ENCODE results near the gene NONO. TPM values are rescaled to one million over a fixed set of nuclear protein-coding genes. Genes with fewer than 3 reads are reported as not detected.
A peak's percentile ranks its signal among the peaks of the same experiment; 100 is the strongest.
"Not testable (repeated sequence)": the region's sequence is repeated elsewhere in the genome, so short reads cannot be mapped to it uniquely, and the experiment has no call there.

Gene NONO
- total RNA-seq = 291 TPM

GRCh38 chrX:71283403-71284143, at the start of gene NONO:
Gene NONO, plus strand, starts transcription at chrX:71283635. Its CDS starts 7,003 bp downstream, at chrX:71290638.
- peak; percentile 98 for DNase-seq

- no peak for DNase-seq
Measured at GRCh38 chrX:71235482-71235881, 48.0 kb upstream of the NONO start.

GRCh38 chrX:71236836-71237235, 46.6 kb upstream of the NONO start:
- no peak for DNase-seq

GRCh38 chrX:71239781-71240180, 43.7 kb upstream of the NONO start:
- no peak for DNase-seq

GRCh38 chrX:71241301-71241700, 42.1 kb upstream of the NONO start:
- DNase-seq = no peak

- no peak for DNase-seq
Measured at GRCh38 chrX:71244359-71245128, 38.9 kb upstream of the NONO start.

- DNase-seq = no peak
Measured at GRCh38 chrX:71245159-71245558, 38.3 kb upstream of the NONO start.

- no peak for DNase-seq
Measured at GRCh38 chrX:71250841-71251240, 32.6 kb upstream of the NONO start.

GRCh38 chrX:71251466-71251973, 31.9 kb upstream of the NONO start:
- DNase-seq = no peak

- no peak for DNase-seq
Measured at GRCh38 chrX:71252221-71252620, 31.2 kb upstream of the NONO start.

- peak; percentile 72 for DNase-seq
Measured at GRCh38 chrX:71253253-71254091, 30.0 kb upstream of the NONO start.

GRCh38 chrX:71254092-71254963, 29.1 kb upstream of the NONO start, which contains the start of gene ZMYM3:
Gene ZMYM3, minus strand, starts transcription at chrX:71254140. Its CDS starts 885 bp downstream, at chrX:71253255.
- peak; percentile 93 for DNase-seq

GRCh38 chrX:71256051-71256450, 27.4 kb upstream of the NONO start:
- DNase-seq = no peak

- no peak for DNase-seq
Measured at GRCh38 chrX:71256856-71257255, 26.6 kb upstream of the NONO start.

GRCh38 chrX:71268624-71269023, 14.8 kb upstream of the NONO start:
- not testable (repeated sequence) for DNase-seq

GRCh38 chrX:71269801-71270395, 13.5 kb upstream of the NONO start:
- no peak for DNase-seq

- DNase-seq = not testable (repeated sequence)
Measured at GRCh38 chrX:71272313-71272712, 11.1 kb upstream of the NONO start.

- DNase-seq = not testable (repeated sequence)
Measured at GRCh38 chrX:71281300-71281699, 2.1 kb upstream of the NONO start.

GRCh38 chrX:71282514-71283402, 677 bp upstream of the NONO start:
- no peak for DNase-seq

GRCh38 chrX:71285929-71286328, 2.5 kb downstream of the NONO start:
- DNase-seq = no peak
